ENCODE results near the gene SH3GL3.
A peak's percentile ranks its signal among the peaks of the same experiment; 100 is the strongest.

Gene SH3GL3

DNA sequence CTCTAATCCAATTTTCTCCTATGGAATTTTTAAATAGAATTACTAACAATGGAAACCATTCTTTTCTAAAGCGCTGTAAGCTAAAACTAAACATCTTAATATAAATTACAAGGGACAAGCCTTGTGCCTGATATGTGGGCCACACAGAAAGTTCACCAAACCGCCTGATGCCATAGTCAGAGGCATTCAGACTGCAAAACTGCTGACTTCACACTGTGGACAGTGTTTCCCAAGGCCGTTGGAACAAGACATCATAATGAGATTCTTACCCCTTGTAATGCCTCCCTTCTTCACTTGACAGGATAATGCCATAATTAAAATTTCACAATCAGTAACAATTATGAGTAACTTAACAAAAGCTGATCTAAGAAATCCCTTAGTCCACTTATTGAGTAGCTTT, 14.9 kb downstream of the SH3GL3 start:
- no peak for DNase-seq (ENCODE audit: low spot score)

DNA sequence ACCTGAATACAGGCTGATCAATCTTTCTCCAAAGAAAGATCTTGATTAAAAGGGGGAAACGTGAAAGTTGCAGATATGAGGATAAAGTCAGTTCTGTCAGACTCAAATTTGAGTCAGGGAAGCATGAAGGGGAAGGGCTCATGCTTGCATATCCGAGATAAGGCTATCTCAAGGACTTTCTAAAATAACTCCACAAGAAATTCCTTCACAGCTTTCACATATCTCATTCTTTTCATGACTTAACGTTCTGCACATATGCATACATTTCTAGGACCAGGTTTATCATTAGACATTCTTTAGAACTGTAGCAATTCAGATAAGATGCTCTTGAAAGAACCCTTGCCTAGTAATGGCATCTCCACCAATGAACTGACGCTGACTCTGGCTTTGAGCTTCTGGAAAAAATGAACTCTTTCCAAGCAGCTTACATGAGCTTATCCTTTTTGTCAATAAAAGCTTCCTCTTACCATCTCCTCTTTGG, 15.9 kb downstream of the SH3GL3 start:
- no peak for DNase-seq (ENCODE audit: low spot score)

DNA sequence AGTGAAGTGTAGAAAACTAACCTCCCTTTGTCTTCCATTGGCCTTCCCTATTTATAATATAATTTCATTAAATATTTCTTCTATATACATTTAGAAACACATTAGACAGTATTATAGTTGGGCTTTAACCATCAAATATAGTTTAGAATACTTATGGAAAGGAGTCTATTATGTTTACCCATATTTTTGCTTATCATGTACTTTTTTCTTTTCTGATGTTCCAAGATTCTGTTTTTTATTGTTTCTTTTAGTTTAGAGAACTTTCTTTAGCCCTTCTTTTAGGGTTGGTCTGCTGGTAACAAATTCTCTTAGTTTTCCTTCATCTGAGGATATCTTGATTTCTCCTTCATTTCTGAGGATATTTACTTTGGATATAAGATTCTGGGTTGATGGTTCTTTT, 23.7 kb downstream of the SH3GL3 start:
- no peak for DNase-seq (ENCODE audit: low spot score)

DNA sequence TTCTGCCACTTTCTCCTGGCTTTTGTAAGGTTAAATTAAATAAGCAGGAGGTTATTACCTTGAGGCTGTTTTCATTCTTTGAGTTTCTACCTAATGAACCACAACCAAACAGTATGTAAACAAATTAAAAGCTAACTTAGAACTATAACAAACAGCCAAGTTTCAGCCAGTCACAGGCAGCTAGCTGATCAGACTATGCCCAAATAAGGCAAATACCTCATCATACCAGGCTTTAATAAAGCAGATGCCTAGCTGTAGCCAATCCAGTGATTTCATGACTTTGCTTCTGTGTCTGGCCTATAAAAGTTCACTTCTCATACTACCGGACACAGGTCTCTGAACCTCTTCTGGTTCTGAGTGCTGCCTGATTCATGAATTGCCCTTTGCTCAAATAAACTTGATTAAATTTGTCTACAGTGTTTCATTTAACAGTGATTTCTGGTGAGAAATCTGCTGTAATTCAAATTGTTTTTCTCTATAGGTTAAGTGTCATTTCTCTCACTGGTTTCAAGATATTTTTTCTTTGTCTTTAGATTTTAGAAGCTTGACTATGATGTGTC, 24.2 kb downstream of the SH3GL3 start:
- no peak for DNase-seq (ENCODE audit: low spot score)

DNA sequence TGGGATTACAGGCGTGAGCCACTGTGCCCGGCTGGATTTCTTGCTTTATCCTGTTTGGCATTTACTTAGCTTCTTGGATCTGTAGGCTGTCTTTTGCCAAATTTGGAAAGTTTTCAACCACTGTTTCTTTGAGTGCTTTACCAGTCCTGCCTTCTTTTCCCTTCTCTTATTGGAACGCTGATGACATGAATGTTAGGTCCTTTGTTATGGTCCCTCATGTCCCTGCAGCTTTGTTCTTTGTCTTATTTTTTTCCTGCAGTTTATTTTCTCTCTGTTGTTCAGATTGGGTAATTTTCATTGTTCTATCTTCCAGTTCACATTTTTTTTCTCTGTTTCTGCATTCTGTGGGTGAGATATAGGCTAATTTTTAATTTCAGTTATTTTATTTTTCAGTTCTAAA, 25.0 kb downstream of the SH3GL3 start:
- peak; percentile 43 for DNase-seq (ENCODE audit: low spot score)

DNA sequence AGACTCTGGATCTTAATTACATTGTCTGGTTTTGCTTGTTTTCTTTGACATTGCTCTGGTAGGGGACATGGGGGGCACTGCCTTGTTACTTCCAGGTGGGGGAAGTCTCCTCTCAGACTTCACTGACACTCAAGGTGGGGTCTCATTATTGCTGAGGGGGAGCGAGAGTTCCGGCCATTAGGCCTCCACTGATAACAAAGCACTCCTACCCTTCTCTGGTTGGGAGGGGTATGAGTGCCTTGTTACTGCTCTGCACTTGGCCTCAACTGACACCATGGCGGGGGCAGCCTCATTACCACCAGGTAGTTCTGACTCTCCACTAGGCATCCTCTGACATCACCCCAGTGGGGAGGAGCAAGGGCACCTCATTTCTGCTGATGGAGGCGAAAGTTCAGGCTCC, 25.7 kb downstream of the SH3GL3 start:
- no peak for DNase-seq (ENCODE audit: low spot score)

DNA sequence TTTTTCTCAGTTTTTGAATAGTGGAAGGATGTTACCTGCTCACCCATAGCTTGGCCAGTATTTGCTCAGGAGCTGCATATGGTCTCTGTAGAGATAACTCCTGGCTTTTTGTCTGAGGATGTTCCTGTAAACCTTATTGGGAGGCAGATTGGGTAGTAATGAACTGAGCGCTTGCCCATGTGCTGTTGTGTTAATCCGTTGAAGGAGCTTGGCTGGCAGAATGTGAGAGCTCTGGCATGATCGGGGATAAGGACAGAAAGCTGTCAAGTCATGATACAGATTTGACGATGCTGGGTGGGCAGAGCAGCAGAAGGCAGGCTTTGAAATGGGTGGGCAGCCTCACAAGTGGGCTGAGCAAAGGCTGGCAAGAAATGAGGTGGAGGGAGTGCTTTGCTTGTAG, 27.4 kb downstream of the SH3GL3 start:
- no peak for DNase-seq (ENCODE audit: low spot score)

DNA sequence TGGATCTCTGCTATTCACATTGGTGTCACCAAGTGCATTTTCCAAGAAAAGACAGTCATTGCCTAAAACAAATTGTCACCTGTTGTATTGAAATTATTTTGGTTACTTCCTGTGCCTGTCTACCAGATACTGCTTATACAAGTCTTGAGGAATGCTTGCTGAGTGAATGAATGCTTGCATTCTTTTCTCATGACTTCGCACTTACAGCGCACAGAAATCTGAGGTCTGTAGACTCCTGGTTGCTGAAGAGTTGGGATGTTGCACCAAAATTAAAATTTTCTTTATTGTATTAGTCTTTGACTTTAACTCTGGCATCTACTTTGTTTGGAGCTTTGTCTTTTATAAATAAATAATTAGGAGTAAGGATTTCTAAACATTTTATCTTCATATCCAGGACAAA, 28.4 kb downstream of the SH3GL3 start:
- no peak for DNase-seq (ENCODE audit: low spot score)

DNA sequence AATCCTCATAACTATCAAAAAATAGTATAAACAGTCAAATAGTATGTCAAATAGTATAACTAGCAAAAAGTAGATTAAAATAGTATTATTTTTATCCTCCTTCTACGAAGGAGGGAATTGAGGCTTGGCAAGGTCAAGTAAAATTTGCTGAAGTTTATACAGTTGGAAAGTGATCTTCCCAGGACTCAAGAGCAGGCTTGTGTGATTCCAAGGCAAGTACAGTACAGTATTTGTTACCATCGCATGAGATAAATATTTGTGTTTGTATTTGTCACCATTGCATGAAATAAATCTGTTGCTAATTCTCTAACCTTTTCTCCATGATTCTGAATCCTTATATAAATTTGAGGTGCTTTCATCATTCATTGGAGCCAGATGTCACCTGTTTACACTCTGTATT, 28.9 kb downstream of the SH3GL3 start:
- no peak for DNase-seq (ENCODE audit: low spot score)

DNA sequence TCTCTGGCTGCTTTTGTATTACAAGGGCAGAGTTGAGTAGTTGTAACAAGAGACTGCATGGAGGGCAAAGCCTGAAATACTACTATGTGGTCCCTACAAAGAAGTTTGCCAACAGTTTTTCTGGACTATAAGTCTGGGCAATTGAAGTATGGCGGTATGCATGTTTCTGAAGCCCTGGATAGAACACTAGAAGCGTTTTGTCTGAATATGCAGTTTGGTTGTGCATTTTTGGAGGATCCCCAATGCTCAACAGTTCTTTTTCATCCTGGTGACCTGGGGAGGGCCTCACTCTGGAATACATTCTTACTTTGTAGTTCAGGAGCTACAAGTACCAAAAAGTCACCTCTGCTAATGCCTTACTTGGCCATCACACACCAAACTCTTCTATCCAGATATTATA, 29.6 kb downstream of the SH3GL3 start:
- no peak for DNase-seq (ENCODE audit: low spot score)

DNA sequence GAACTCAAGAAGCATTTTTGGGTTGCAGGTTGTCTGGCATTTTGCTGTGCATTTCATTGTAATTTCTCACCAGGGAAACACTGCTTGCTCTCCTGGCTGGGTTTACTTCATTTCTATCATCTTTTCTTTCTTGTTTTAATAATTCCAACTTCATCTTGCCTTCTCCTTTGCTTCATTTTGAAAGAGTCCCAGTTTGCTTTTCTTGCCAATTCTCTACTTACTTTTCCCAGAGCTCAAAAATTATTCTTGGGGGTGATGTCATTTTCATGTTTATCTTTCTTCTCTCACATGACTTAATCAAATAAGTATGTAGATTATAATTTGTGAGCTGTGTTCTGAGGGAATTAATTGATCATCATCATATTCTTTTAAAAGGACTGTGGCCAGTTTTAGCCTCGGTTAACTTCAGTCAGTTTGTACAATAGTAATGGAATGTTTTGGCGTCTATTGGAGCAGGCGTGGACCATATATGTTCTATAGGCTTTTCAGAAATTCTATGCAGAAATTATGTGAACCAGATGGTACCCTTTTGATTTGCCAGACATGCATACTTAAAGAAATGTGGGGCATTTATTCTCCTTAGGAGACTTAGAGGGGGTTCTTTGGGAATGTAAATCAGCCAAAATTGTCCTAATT, 30.1 kb downstream of the SH3GL3 start:
- no peak for DNase-seq (ENCODE audit: low spot score)

DNA sequence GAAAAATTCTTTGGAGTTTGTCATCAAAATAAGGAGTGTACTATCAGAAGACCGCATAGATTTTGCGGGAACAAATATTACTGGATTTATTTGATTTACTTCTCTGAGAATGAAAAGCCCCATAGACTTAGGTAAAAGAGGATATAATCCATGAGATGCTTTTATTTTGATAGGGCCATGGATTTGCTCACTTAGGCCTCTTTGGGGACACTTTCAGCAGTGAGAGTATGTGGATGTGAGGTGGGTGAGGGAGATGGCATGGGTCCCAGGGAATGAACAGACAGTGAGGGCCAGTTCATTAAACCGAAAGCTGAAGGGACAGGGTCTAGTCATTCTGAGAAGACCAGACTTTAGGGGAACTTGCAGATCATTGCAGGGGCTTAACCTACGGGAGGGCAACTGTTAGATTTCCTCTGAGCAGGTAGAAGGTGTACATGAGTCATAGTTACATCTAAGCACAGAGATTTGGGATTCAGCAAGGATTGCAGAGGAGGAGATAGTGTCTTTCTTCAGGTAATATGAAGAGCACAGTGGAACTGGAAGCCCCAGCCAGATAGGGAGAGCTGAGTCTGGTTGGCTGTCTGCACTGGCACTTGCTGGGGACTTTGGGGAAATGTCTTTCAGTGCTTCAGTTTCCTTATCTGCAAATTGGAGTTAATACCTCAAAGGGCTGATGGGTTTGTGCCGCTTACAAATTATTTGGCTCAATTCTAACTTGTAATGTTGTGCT, 30.8 kb downstream of the SH3GL3 start:
- DNase-seq (ENCODE audit: low spot score): no peak

DNA sequence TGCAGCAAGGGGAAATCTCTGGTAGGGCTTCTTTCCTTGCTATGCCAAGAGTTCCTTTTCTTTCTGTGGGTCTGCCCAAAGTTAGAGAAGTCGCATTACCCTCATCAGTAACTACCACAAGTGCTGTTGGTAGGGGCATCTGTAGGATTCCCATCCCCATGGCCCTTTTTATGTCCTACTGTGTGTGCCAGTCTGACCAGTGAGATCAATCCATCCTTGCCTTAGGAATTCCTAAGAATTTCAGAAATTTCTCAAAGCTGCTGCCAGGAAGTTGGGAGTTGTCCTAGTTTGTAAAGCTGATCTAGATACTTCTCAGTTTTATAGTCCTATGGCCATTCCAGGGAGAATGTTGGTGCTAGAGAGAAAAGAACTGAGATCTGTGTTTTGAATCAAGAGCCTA, 36.5 kb downstream of the SH3GL3 start:
- no peak for DNase-seq (ENCODE audit: low spot score)

DNA sequence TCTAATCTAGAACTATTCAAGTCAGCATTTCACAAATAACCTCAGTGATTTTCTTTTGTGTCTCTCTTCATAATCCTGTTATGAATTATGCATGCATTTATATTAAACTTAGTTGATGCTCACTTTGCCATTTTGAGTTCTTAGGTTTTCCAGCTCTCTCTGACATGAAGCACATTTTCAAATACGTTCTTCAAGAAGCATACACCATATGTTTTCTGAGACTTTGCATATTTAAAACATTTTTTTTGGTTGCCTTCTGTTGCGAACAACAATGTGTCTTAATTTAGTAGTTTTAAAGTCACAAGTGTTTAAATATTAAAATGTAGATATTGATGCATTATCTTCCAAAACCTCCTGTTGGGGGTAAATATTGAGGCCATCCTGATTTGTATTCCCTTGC, 37.5 kb downstream of the SH3GL3 start:
- DNase-seq (ENCODE audit: low spot score): no peak

DNA sequence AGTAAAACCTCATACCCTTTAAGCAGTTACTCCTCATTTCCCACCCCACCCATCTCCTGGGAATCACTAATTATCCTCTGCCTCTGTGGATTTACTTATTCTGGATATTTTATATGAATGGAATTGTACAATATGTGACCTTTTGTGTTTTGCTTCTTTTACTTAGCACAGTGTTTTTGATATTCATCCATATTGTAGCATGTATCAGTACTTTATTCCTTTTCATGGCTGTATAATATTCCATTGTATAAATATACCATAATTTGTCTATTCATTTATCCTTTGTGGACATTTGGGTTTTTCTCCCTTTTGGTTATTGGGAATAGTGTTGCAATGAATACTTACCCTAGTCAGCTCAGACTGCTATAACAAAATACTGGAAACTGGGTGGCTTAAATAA, 39.2 kb downstream of the SH3GL3 start:
- no peak for DNase-seq (ENCODE audit: low spot score)

DNA sequence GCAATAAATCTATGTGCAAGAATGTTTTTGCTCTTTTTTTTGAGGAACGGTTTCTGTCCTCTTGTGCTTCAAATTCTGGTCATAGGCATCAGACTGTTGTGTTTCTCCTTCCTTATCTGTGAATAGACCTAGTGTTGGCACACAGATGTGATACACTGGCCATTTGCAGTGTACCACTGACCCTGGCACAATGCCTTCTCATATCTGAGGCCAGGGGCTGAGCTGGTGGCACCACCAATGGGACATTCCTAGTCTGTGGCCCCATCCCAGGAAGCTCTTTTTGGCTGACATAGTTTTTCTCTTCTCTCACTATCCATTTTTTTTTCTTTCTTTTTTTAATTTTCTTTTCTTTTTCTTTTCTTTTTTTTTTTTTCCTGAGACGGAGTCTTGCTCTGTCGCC, 40.4 kb downstream of the SH3GL3 start:
- no peak for DNase-seq (ENCODE audit: low spot score)

DNA sequence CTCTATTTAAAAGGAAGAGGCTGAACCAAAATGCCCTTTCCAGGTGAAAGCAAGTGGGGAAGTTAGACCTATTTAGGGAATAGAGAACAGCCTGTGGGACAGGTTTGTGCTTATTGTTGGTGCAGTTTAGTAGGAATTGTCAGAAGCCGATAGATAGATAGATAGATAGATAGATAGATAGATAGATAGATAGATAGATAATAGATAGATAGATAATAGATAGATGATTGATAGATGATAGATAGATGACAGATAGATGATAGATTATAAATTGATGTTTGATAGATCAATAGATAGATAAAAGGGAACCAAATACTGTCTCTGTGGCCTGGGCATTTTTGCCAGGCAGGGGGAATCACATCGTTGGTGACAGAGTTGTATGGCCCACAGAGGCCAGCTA, 42.5 kb downstream of the SH3GL3 start:
- no peak for DNase-seq (ENCODE audit: low spot score)

DNA sequence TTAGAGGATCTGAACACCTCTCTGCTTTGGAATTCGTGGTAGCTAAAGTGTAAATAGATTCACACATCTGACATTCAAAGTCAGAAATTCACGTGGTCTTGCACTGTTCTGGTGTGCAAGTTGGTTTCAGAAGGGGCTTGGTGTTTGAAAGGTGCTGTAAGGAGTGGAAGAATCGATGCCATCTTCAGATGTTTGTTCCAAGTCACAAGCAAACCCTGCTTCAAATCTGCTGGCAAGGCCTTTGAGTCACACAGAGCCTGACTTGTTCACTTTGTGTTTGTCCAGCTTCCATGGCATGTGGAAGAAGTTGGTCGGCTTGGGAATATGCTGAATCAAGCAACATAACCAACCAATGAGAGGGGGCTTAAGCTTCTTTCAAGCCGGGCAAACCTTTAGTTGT, 44.3 kb downstream of the SH3GL3 start:
- DNase-seq (ENCODE audit: low spot score): no peak

DNA sequence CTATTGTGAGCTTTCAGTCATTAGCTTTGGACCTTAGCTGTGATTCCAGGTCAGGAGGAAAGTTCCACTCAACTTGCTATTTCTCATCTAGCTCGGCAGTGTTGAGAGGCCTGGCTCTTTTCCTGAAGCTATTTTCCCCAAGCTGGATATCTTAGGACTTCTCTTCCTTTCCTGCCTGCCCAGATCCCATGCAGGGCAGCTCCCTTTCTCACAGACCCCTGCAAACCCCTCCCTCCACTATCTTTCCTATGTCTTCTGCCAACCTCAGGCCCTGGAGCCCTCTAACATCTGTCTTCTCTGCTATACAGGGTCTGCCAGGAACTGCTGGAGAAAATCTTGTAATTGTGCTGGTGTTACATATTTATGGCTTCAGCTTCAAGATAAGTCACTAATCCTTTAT, 49.6 kb downstream of the SH3GL3 start:
- DNase-seq (ENCODE audit: low spot score): no peak

DNA sequence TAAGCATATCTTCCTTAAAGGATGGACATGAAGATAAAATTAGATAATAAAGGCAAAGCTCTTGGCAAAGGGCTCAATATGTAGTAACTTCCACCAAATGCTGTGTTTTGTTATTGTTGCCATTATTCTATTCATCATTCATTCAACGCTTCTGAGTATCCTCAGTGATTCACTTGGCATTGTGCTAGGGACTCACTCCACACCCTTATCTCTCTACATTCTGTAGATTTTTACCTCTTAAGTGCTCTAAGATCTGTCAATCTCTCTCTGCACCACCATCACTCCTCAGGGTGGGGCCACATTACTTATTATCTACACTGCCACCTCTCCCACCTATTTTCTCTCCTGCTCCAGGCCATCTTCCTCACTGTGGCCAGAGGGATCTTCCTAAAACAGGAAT, 51.2 kb downstream of the SH3GL3 start:
- DNase-seq (ENCODE audit: low spot score): no peak

DNA sequence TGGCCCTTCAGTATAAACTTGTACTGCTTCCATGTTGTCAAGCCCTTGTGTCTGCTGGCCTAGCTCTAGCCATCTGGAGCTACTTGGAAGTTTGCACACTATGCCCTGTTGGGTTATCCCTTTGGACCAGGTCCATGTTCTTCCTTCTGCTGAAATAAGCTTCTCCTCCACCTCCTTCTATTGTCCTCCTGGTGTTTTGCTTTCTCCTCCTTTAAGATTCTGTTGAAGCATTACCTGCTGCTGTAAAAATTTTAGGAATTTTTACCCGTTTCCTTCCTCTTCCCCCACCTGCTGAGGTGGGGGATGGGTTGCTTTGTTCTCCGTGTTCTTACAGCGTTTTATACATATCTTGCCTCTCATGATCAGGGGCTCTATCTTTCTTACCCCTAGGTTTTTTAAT, 51.7 kb downstream of the SH3GL3 start:
- no peak for DNase-seq (ENCODE audit: low spot score)

DNA sequence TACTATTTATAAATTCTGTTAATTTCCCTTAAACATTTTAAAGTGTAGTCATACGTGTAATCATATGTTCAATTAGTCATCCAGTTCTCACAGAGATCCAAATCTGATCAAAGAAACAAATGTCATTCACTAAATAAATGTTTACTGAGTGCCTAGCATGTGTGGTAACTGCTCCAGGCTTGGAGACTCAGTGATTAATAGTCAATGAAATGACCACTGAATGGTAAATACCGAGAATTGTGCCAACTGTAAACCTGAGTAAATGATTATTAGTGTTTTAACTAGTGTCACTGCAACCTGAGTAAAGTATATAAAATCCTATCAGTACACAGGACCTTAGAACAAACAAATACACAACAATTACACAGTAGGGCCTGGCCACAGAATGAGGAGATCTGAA, 52.3 kb downstream of the SH3GL3 start:
- no peak for DNase-seq (ENCODE audit: low spot score)

DNA sequence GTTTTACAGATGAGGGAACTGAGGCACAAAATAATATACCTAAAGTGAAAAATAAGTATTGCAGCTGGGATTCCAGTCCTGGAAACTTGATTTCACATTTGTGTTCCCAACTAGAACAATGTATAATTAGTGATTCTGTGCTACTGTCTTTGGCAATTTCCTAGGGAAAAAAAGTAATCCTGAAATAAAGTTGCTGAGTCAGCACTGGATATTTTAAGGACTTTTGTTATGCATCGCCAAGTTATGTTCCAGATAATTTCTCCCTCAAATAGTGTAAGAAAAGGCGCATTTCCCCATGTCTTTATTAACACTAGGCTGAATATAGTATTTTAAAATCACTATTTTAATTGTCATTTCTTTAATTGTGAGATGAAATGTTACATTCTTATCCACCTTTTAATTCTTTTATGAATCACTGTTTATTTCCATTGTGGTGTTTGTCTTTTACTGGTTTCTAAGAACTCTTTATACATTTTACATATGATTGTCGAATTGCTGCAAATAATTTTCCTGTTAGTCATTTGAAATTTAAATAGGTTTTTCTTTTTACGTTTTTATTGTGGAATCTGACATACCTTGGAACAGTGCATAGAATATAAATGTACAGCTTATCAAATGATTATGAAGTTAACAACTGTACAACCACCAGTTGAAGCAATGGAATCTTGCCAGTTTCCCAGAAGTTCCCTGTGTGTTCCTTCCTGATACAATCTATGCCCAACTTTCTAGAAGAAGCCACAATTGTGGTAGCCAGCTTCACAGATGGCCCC, 56.6 kb downstream of the SH3GL3 start:
- no peak for DNase-seq (ENCODE audit: low spot score)

Data from putamen (tissue), 1 donor.